ENCODE data around the gene CD36.

Gene CD36

DNA sequence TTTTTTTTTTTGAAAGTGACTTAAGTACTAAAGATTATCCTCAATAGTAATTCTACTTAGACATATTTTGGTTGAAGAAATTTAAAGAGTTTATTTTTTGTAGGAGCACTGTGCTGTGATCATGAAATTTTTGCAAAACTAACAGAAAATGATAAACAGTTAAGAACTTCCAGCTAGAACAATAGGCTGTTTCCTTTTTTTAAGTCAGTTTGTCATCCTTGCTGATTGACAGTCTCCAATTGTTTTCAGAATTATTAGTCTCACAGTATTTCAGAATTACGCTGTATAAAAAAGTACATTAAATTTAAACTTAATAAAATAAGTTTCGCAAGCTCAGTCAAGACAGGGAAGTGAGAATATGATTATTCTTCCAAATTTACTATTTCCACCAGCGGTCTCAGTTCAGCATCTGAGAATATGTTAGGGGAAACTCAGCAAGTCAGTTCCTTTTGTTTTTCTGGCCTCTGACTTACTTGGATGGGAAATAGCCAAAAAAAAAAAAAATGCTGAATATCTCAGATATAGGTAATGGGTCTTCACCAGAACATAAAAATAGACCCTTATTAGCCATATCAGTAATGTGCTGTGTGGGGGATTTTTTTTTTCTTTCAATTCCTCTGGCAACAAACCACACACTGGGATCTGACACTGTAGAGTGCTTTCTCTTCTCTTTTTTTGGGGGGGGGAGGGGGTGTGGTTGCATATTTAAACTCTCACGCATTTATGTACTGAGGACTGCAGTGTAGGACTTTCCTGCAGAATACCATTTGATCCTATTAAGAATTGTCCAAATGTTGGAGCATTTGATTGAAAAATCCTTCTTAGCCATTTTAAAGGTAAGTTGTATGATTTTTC, at the start of gene CD36:
Gene CD36 (plus strand): TSS at position 732 of the 855 bp plus-strand sequence. CDS start 8,099 bp downstream, outside the sequence.
- TF ChIP-seq, protein P1, sequence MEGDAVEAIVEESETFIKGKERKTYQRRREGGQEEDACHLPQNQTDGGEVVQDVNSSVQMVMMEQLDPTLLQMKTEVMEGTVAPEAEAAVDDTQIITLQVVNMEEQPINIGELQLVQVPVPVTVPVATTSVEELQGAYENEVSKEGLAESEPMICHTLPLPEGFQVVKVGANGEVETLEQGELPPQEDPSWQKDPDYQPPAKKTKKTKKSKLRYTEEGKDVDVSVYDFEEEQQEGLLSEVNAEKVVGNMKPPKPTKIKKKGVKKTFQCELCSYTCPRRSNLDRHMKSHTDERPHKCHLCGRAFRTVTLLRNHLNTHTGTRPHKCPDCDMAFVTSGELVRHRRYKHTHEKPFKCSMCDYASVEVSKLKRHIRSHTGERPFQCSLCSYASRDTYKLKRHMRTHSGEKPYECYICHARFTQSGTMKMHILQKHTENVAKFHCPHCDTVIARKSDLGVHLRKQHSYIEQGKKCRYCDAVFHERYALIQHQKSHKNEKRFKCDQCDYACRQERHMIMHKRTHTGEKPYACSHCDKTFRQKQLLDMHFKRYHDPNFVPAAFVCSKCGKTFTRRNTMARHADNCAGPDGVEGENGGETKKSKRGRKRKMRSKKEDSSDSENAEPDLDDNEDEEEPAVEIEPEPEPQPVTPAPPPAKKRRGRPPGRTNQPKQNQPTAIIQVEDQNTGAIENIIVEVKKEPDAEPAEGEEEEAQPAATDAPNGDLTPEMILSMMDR (IDR thresholded peaks at IDR 0.05; ENCODE audit: low read depth, low read length, missing control alignments): no peak
- DNase-seq (ENCODE audit: extremely low read depth, low read depth): no peak
- no peak within 1 kb of the TSS for H3K4me3 ChIP-seq (replicated peaks; ENCODE audit: low read depth, low read length)

- no peak for DNase-seq (ENCODE audit: extremely low read depth, low read depth)
- TF ChIP-seq, protein P1 (IDR thresholded peaks at IDR 0.05; ENCODE audit: low read depth, low read length, missing control alignments): no peak
- H3K4me3 ChIP-seq (replicated peaks; ENCODE audit: low read depth, low read length): no peak overlapping the region
Measured at GRCh38 chr7:80589631-80590030, 48.8 kb upstream of the CD36 start.

- TF ChIP-seq, protein P1 (IDR thresholded peaks at IDR 0.05; ENCODE audit: low read depth, low read length, missing control alignments): no peak
- DNase-seq (ENCODE audit: extremely low read depth, low read depth): no peak
- H3K4me3 ChIP-seq (replicated peaks; ENCODE audit: low read depth, low read length): no peak overlapping the region
Measured at GRCh38 chr7:80591654-80592053, 46.8 kb upstream of the CD36 start.

DNA sequence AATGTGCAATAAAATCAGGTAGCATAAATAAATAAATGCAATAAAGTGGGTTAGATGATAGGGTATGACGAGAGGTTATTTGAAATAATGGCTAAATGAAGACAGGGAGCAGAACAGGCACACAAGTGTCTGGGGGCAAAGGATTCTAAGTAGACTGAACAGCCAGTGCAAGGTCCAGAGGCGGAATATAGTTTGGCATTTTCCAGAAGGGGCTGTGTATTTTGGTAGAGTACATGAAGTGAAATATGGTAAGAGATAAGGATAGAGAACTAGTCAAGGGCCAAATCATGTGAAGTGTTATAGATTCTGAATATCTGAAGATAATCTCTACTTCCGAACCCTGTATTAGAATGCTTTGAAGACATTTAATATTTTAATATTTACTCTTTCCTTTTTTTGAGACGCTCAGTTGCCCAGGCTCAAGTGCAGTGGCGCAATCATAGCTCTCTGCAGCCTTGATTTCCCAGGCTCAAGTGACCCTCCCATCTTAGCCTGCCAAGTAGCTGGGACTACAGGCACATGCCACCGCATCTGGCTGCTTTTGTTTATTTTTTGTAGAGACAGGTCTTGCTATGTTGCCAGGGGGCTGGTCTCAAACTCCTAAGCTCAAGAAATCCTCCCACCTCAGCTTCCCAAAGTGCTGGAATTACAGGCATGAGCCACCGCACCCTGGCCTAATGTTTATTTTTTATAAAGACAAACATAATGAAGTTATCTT, 44.4 kb upstream of the CD36 start:
- TF ChIP-seq, protein P1 (IDR thresholded peaks at IDR 0.05; ENCODE audit: low read depth, low read length, missing control alignments): no peak
- no peak for DNase-seq (ENCODE audit: extremely low read depth, low read depth)
- no peak overlapping the region for H3K4me3 ChIP-seq (replicated peaks; ENCODE audit: low read depth, low read length)

- TF ChIP-seq, protein P1 (IDR thresholded peaks at IDR 0.05; ENCODE audit: low read depth, low read length, missing control alignments): no peak
- DNase-seq (ENCODE audit: extremely low read depth, low read depth): no peak
- no peak overlapping the region for H3K4me3 ChIP-seq (replicated peaks; ENCODE audit: low read depth, low read length)
Measured at GRCh38 chr7:80596933-80597517, 41.4 kb upstream of the CD36 start.

DNA sequence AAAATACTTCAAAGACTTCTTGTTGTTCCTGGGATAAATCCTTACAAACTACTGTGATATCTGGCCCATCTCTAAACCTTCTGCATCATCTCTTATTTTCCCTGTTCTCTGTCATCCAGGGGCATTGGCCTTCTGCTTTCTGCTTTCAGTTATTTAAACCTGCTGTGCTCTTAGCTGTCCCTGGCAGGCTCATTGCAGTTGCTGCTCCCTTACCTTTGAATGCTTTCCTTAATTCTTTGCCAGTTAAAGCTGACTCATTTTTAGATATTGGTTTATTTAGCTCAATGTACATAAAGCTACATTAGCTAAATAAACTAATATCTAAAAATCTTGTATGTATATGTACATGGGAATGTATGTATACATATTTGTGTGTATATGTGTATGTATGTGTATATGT, 40.6 kb upstream of the CD36 start:
- TF ChIP-seq, protein P1 (IDR thresholded peaks at IDR 0.05; ENCODE audit: low read depth, low read length, missing control alignments): no peak
- no peak for DNase-seq (ENCODE audit: extremely low read depth, low read depth)
- H3K4me3 ChIP-seq (replicated peaks; ENCODE audit: low read depth, low read length): no peak overlapping the region
